ENCODE data around the gene METTL25.
A peak's percentile ranks its signal among the peaks of the same experiment; 100 is the strongest.

The METTL25 gene

GRCh38 chr12:82358200-82359114, at the start of gene METTL25, which contains the start of gene CCDC59:
TSS of gene METTL25 (plus strand) at chr12:82358529. CDS start at chr12:82358566, 37 bp downstream.
TSS of gene CCDC59 (minus strand) at chr12:82358387. CDS start at chr12:82358376, 11 bp downstream.
- peak within 1 kb of the TSS; percentile 97 for H3K4me3 ChIP-seq (ENCODE audit: low read depth, low read length)
- in situ Hi-C loops (cut with HindIII; ENCODE audit: low sequenced_read_pairs) = no loop called here
- peak; percentile 90 for TF ChIP-seq CTCF (IDR thresholded peaks at IDR 0.05; ENCODE audit: low read depth, low read length)
- DNase-seq (ENCODE audit: low read depth, low spot score) = peak; percentile 98

GRCh38 chr12:82314406-82314892, 43.9 kb upstream of the METTL25 start:
- in situ Hi-C loops (cut with HindIII; ENCODE audit: low sequenced_read_pairs) = no loop called here
- no peak for DNase-seq (ENCODE audit: low read depth, low spot score)
- no peak overlapping the region for H3K4me3 ChIP-seq (ENCODE audit: low read depth, low read length)
- TF ChIP-seq CTCF (IDR thresholded peaks at IDR 0.05; ENCODE audit: low read depth, low read length) = no peak

- no peak for DNase-seq (ENCODE audit: low read depth, low spot score)
- in situ Hi-C loops (cut with HindIII; ENCODE audit: low sequenced_read_pairs) = no loop called here
- no peak for TF ChIP-seq CTCF (IDR thresholded peaks at IDR 0.05; ENCODE audit: low read depth, low read length)
- no peak overlapping the region for H3K4me3 ChIP-seq (ENCODE audit: low read depth, low read length)
Measured at GRCh38 chr12:82319276-82319675, 39.1 kb upstream of the METTL25 start.

GRCh38 chr12:82325540-82326336, 32.6 kb upstream of the METTL25 start:
- no peak for TF ChIP-seq CTCF (IDR thresholded peaks at IDR 0.05; ENCODE audit: low read depth, low read length)
- DNase-seq (ENCODE audit: low read depth, low spot score) = no peak
- H3K4me3 ChIP-seq (ENCODE audit: low read depth, low read length) = no peak overlapping the region
- in situ Hi-C loops (cut with HindIII; ENCODE audit: low sequenced_read_pairs) = no loop called here

GRCh38 chr12:82326905-82327503, 31.3 kb upstream of the METTL25 start:
- in situ Hi-C loops (cut with HindIII; ENCODE audit: low sequenced_read_pairs) = no loop called here
- DNase-seq (ENCODE audit: low read depth, low spot score) = peak; percentile 46
- peak; percentile 45 for TF ChIP-seq CTCF (IDR thresholded peaks at IDR 0.05; ENCODE audit: low read depth, low read length)
- no peak overlapping the region for H3K4me3 ChIP-seq (ENCODE audit: low read depth, low read length)

- no peak for DNase-seq (ENCODE audit: low read depth, low spot score)
- no peak for TF ChIP-seq CTCF (IDR thresholded peaks at IDR 0.05; ENCODE audit: low read depth, low read length)
- no peak overlapping the region for H3K4me3 ChIP-seq (ENCODE audit: low read depth, low read length)
- in situ Hi-C loops (cut with HindIII; ENCODE audit: low sequenced_read_pairs) = no loop called here
Measured at GRCh38 chr12:82327861-82328260, 30.5 kb upstream of the METTL25 start.
